ENCODE data around the gene TRIP10.
"Not testable (repeated sequence)": the region's sequence is repeated elsewhere in the genome, so short reads cannot be mapped to it uniquely, and the experiment has no call there.

Gene TRIP10

DNA sequence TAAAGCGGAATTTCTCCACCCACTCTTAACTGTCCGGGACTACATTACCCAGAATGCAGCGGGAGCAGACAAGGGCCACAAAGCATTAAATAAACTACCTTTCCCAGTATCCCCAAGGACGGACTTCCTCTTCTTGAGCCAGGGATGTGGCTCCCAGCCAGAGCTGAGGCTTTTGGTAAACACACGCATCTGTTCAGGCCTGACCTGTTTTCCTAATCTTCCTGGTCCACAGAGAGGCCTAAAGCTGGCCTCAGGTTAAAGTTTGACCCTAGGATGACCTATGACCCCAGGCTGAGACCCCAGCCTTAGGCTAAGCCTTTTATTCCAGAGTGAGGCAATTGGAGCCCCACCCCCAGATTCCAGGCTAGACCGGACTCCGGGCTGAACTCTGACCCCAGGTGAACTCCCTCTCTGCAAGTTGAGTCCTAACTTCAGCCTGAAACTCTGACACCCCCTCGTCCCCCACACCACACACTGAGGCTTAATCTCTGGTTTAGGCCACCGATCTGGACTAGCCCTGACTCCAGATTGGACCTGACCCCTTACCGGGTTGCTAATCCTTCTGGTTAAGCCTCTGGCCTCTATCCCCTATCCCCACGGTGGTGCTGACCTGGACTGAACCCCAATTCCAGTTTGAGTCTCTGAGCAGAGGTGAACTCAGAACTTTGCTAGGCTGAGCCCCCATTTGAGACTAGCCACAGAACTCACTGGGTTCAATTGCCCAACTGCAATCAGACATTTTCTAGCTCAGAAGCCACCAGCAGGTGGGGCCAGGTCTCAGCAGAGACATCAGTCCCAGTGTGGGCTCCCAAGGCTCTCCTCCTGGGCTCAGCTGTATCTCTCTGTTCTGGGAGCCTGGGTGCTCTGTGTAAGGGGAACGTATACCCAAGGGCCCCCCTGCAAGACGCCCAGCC lies 1.4 kb upstream of the TRIP10 start:
- no peak overlapping the region for H3K4me3 ChIP-seq (ENCODE audit: low read depth, low read length)
- no peak for DNase-seq (ENCODE audit: low read depth)

DNA sequence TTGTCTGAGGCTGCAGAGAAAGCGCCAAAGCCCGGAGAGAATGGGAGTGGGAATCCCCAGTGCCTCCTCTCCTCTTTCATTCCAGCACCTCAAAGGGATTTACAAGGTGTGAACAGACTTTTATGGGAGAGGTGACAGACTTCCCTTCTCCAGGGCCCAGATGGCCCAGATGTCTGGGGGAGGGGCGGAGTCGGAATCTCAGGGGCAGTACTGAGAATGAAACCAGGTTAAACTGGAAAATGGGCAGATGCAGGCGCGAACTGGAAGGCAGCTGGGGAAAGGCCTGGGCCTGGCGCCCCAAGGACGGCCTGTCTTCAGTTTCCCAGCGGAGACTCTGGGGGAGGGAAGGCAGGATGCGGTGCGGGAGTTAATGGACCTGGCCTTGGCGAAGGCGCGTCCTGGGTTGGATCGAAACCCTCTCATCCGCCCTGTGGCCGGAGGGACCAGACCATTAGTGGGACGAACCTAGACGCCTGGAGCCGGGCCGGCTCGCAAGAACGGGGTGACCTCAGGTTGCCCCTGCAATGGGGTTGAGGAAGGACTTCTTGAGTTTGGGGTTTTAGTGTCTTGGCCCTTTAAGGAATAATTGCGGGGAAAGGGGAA lies 592 bp upstream of the TRIP10 start:
- no peak for DNase-seq (ENCODE audit: low read depth)

DNA sequence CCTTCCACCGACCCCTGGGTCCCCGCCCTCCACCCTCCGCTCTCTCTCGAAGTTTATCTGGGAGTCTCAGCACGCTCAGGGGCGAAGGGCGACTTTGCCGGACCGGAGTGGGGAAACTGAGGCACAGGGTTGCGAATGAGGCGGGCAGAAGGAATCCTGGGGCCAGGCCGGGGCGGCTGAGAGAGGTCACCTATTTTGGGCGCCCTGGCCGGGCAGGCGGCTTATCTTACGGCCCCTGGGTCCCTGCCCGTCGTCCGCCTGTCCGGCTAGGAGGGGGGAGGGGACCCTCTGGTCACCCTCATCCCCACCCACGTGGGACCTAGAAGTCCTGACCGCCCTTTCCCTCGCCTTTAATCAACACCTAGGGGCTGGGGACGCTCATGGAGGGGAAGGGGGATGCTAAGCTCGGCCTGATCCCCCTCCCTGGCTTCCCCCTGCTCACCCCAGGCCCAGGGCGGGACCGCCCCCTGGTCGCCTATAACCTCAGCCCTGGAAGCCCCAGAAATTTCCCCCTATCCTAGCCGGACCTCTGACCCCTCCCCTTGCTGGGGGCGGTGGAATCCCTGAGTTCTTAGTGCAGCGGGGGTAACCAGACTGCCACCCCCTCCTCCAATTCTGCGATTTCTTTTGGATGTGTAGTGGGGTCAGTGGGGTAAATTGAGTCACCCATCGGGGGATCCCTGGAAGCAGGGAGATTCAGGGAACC lies 556 bp downstream of the TRIP10 start:
- DNase-seq (ENCODE audit: low read depth) = no peak

More for the DNA sequence above, 592 bp upstream of the TRIP10 start:
- peak overlapping the region; percentile 37 for H3K4me3 ChIP-seq (ENCODE audit: low read depth, low read length)

DNA sequence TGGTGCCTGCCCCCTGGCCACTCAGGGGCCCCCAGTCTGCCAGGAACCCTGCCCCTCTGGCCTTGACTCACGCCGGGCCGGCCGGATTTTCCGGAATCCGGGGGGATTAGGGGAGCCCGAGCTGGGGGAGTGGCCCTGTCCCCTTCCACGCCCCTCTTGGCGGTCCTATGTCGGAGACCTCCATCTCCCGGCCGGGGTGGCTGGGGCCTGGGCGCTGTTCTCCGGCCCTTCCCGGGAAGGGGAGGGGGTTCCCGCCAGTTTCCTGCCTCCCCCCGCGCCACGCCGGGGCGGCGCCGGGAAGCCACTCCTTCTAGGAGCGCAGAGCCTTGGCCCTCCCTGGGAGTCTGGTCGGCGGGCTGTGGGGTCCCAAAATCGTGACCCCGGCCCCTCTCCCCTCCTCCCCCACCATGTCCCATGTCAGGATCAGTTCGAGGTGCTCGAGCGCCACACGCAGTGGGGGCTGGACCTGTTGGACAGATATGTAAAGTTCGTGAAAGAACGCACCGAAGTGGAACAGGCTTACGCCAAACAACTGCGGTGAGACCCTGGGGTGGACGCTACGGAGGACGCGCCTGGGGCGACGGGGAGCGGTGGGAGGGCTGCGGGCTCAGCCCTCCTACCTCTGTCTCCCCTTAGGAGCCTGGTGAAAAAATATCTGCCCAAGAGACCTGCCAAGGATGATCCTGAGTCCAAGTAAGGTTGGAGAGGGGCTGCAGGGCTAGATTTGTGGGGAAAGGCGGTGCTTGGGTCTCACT lies 1.3 kb downstream of the TRIP10 start:
- peak overlapping the region; percentile 96 for H3K4me3 ChIP-seq (ENCODE audit: low read depth, low read length)
- no peak for DNase-seq (ENCODE audit: low read depth)

More for the DNA sequence above, 556 bp downstream of the TRIP10 start:
- H3K4me3 ChIP-seq (ENCODE audit: low read depth, low read length) = peak overlapping the region; percentile 96

DNA sequence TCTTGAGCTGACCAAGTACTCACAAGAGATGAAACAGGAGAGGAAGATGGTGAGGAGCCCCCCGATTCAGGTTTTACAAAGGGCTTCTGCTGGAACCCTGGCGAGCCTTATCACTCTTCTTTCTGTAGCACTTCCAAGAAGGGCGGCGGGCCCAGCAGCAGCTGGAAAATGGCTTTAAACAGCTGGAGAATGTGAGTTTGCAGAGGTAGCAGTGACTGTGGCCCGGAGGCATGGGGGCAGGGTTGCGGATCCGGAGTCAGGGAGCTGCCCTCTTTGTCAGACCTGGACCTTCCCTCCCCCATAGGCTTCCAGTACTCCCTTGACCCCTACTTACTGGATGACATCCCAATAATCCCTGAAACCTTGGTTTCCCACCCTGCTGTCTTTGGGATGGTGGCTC lies 3.6 kb downstream of the TRIP10 start:
- no peak for DNase-seq (ENCODE audit: low read depth)
- H3K4me3 ChIP-seq (ENCODE audit: low read depth, low read length) = no peak overlapping the region

DNA sequence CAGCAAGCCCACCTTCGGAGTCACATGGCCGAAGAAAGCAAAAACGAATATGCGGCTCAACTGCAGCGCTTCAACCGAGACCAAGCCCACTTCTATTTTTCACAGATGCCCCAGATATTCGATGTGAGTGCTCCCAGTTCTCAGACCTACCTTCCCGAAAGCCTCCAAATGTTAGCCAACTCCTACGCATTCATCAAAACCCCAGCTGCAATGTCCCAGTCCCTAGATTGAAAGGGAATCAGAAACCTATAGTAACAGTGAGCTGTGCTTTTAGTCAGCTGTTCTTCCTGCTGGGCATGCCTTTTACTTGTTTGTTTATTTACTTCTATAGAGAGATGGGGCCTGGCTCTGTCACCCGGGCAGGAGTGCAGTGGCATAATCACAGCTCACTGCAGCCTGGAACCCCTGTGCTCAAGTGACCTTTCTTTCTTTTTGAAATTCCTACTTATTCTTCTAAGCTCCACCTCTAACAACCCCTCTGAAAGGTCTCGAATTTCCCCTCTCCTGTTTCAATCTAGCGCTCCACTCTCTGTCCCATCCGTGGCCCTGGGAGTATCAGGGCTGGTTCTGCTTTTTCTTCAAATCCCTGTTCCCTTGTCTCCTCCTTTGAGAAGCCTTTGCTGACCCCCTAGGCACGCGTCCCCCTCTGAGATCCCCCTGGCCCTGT lies 4.4 kb downstream of the TRIP10 start:
- H3K4me3 ChIP-seq (ENCODE audit: low read depth, low read length) = no peak overlapping the region
- DNase-seq (ENCODE audit: low read depth) = no peak

DNA sequence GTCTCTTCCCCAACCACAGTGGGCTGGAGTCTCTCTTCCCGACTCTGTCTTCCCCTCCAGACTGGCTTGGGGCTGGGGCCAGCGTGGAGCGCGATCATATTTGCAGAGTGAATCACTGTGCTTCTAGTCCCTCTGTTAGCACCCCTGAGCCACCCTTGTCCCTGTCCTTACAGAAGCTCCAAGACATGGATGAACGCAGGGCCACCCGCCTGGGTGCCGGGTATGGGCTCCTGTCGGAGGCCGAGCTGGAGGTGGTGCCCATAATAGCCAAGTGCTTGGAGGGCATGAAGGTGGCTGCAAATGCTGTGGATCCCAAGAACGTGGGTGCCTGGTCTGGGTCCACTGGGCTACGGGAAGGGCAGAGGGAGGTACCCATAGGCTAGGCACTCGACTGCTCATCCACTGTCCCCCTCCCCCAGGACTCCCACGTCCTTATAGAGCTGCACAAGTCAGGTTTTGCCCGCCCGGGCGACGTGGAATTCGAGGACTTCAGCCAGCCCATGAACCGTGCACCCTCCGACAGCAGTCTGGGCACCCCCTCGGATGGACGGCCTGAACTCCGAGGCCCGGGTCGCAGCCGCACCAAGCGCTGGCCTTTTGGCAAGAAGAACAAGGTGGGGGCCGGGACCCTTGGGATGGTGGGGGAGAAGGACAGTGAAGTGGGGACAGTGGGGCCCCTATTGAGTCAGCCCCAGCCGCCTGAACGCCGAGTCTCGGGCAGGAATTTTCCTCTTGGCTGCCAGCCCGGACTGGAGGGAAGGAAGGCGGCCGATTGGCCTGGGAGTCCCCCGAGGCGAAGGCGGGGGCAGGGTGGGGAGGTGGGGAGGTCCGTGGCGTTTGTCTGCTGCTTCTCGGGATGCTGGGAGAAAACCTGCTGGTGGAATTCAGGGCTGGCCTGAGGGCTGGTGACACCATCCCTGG lies 5.2 kb downstream of the TRIP10 start:
- no peak overlapping the region for H3K4me3 ChIP-seq (ENCODE audit: low read depth, low read length)
- DNase-seq (ENCODE audit: low read depth) = peak; percentile 69

DNA sequence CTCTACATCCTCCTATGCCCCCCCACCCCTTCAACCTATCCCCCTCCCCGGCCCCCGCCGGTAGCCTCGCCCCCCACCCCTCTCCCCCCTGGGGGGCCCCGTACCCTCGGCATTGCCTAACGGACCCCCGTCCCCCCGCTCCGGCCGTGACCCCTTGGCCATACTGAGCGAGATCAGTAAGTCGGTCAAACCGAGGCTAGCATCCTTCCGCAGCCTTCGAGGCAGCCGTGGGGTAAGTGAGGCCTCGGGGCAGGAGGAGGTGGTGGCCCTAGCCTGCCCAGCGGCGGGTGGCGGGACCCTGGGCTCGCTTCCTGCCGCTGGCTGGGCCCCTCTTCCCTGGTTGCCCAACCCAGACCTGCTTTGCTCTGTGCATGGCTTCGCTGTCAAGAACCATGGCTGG lies 6.5 kb downstream of the TRIP10 start:
- H3K4me3 ChIP-seq (ENCODE audit: low read depth, low read length) = no peak overlapping the region
- no peak for DNase-seq (ENCODE audit: low read depth)

DNA sequence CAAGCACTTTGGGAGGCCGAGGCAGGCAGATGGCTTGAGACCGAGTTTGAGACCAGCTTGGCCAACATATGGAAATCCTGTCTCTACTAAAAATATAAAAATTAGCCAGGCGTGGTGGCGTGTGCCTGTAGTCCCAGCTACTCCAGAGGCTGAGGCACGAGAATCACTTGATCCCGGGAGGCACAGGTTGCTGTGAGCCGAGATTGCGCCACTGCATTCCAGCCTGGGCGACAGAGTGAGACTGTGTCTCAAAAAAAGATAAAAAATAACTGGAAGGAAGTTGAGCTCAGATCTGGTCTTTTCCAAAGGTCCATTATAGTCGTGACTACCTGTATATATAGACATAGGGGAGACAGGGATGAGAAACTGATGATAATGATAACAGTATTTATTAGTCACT lies 9.1 kb downstream of the TRIP10 start:
- DNase-seq (ENCODE audit: low read depth); H3K4me3 ChIP-seq (ENCODE audit: low read depth, low read length): not testable (repeated sequence)

DNA sequence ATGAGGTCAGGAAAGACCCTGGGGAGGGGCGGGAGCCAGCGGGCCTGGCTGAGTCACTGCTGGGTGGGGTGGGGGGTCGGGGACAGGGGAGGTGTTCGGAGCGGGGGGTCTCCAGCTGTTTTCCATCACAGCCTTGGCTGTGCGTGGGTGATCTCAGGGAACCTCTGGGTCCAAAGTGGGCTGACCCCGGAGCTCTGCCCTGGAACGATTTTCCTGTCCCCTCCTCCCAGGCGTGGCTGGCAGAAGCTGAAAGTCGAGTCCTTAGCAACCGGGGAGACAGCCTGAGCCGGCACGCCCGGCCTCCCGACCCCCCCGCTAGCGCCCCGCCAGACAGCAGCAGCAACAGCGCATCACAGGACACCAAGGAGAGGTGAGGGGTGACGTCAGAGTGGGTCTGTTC lies 10.6 kb downstream of the TRIP10 start:
- no peak overlapping the region for H3K4me3 ChIP-seq (ENCODE audit: low read depth, low read length)
- no peak for DNase-seq (ENCODE audit: low read depth)

DNA sequence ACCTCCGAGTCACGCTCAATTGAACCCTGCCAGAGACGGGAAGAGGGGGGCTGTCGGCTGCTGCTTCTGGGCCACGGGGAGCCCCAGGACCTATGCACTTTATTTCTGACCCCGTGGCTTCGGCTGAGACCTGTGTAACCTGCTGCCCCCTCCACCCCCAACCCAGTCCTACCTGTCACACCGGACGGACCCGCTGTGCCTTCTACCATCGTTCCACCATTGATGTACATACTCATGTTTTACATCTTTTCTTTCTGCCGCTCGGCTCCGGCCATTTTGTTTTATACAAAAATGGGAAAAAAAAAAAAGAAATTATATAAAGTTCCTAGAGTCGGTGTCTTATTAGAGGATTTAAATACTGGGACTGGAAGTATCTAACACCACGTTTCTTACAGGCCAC lies 11.7 kb downstream of the TRIP10 start:
- DNase-seq (ENCODE audit: low read depth) = no peak
- H3K4me3 ChIP-seq (ENCODE audit: low read depth, low read length) = no peak overlapping the region

DNA sequence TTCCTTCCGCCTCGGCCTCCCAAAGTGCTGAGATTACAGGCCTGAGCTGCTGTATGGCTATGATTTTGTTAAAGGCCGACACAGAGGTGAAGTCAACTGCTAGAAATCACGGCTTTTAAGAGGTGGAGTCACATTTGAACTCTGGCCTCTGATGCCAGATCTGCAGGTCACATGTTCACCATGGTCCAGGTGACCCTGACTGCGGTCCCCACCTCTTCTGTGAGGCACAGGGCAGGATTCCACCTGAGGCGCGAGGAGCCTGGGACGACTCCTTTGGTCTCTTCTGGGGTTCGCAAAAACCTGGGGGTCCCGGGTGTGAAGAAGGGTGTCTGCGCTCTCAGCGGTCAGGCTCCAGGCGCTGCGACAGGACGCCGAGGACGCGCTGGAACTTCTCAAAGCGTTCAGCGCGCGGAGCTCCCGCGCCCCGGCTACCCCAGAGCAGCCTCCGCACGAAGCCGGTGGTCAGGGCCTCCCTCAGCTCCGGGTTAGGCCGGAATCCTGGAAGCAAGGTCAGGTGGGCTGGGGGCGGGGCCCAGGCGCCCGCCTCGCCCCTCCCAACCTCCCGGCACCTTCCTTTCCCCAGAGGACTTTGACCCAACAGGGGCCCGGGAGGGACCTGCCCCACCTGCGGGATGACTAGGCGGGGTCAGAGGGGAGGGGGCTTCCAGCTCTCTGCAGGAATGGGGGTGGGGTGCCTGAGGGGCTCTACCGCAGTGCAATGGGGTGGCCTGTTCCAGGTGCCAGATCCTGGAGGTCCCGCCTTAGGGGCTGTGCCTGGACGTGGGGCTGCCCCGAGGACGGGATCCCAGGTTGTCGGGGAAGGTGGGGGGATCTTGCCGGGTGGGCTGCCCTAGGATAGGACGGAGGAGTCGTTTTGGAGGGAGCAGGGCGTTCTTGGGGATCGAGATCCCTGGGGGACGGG lies 13.0 kb downstream of the TRIP10 start:
- no peak for DNase-seq (ENCODE audit: low read depth)
- H3K4me3 ChIP-seq (ENCODE audit: low read depth, low read length) = peak overlapping the region; percentile 37

DNA sequence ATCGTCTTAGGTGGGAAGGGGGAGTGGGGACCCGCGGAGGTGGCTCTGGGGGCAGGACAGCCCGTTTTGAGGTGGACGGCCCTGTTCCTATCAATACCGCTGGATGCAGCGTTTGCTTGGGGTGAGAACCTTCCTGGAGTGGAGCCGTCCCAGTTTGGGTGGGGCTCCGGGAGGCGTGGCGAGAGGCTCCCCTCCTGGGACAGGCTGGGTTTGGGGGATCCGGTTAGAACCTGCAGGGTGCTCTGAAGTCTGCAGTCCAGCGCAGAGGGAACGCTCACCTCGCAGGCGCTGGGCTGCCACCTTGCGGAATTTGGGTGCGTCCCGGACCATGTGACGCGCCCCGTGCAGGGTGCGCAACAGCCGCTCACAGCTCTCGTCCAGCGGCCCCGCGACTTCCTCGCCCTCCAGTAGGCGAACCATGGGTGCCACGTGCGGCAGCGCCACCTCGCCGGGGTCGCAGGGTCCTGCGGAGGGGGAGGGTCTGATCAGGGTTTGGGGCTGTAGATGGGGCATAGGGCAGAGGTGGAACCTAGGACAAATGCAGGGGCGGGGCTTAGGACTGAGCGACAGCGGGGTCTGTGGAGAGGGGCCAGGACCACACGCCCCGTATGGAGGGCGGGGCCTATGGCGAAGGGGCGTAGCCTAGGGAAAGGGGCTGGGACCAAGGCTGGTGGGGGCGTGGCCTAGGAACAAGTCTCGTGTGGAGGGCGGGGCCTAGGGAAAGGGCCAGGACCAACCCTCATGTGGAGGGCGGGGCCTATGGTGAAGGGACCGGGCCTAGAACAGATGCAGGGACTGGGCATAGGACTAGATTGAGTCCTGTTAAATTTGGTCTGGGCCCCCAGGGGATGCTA lies 13.9 kb downstream of the TRIP10 start:
- H3K4me3 ChIP-seq (ENCODE audit: low read depth, low read length) = peak overlapping the region; percentile 37
- no peak for DNase-seq (ENCODE audit: low read depth)

DNA sequence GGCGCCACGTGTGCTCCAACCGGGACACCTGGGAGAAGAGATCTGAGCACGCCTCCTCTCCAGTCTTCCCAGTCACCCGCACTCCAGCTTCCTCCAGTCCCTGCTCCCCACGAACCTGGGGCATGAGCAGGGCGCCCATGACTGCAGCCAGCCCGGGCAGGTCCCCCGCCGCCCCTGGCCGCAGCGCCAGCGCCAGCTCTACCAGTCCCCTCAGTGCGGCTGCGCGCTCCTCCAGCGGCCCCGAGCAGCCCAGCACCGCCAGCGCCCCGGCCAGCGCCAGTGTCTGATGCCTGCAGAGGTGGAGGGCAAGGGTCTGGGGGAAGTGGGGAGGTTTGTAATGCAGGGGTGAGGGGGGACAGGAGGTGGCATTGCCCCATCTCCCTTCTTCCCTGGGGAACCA lies 14.7 kb downstream of the TRIP10 start:
- H3K4me3 ChIP-seq (ENCODE audit: low read depth, low read length) = no peak overlapping the region
- no peak for DNase-seq (ENCODE audit: low read depth)

DNA sequence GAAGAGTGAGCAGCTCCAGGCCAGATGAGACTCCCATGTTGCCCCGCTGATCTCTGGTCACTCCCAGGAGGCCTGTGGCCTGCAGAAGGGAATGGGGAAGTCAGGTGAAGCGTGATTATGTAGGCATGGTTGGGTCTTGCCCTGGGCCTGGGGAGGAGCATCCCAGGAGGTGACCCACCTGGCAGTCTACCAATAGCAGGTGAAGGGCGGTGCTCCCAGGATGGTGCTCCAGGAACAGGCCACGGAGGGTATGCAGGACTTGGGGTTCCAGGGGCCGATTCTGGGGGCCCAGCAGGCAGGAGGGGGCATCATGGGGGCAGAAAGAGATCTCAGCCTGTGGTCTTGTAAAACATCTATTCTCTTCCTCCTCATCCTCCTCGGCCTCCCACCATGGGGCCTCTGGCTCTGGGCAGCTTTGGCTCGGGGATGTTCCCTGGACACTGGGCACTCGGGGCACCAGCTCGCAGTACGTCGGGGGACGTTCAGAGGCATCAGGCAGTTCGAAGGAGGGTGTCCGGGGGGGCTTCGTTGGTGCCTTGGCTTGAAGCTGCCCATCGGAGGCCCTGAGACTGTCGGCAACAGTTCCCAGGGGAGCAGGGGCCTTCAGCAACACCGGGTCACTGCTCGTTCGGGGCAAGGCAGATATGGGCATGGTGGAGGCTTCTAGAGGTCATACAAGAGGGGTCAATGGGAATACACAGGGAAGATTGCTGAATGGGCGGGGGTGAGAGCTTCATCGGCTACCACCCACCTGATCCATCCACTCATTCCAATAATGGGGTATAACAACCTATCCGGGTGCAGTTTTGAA lies 15.4 kb downstream of the TRIP10 start:
- DNase-seq (ENCODE audit: low read depth) = no peak
- H3K4me3 ChIP-seq (ENCODE audit: low read depth, low read length) = no peak overlapping the region

DNA sequence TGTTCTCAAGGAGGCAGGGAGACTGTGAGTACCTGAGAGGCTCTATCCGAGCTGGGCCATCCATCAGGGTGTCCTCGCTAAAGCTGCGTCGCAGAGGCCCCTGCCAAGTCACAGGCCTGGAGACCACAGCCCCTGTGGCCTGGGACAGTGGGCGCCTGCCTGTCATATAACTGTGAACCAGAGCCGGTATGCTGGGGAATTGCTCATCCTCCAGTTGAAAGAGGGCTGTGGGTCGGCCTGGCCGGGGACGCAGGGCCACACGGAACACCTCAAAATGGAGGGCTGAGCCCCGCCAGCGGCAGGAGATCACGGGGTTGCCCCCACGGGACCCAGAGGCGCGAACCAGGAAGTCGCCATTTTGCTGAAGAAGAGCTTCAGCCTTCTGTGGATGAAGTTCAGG lies 21.1 kb downstream of the TRIP10 start:
- DNase-seq (ENCODE audit: low read depth) = no peak

More for the DNA sequence above, 21.1 kb downstream of the TRIP10 start:
- no peak overlapping the region for H3K4me3 ChIP-seq (ENCODE audit: low read depth, low read length)

Measured in skeletal muscle cell (primary cell).